SIG-M5 treated with dmso at 0.1 percent for 504 hours (cell line): ENCODE measurements around the gene CNBD2.
"Not testable (repeated sequence)": the region's sequence is repeated elsewhere in the genome, so short reads cannot be mapped to it uniquely, and the experiment has no call there.

Experiments
- DNase-seq: peaks from one replicate; lab custom pipeline; 2025; ENCODE audit not compliant: unreplicated experiment; lab: John Stamatoyannopoulos, UW

The CNBD2 gene

DNA sequence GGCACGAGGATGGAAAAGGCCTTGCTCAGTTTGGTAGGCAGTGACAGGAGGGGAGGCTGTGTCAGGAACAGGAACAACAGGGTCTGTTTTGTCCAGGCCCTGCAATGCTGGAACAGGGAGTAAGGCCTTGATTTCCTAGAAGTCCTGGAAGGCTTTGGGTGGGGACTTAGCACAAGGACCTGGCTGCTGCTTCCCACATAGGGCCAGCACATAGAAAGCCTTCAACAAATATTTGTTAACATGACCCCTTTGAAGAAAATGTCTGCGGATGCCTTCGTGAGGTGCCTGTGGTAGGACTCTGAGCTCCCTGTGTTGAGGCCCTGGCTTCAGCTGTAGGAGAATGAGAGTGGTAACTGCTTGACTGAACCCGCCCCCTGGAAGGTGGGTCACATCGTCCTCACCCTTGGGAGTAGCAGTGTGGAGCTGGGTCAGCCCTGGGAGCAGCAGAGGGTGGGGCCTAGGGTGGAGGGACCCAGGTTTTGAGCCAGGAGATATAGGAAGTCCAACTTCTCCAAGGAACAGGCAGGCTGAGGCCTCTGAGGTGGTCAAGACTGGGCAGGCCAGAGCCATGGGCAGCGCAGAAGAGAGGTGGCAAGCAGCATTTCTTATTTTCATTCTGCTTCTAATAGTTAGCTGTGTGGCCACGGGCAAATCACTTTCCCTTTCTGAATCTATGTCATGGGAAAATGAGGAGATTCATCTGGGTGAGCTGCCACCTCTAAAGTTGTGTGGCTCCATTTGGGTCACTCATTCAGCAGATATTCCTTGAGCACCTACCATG is 50.0 kb downstream of the CNBD2 start:
- DNase-seq = no peak

DNA sequence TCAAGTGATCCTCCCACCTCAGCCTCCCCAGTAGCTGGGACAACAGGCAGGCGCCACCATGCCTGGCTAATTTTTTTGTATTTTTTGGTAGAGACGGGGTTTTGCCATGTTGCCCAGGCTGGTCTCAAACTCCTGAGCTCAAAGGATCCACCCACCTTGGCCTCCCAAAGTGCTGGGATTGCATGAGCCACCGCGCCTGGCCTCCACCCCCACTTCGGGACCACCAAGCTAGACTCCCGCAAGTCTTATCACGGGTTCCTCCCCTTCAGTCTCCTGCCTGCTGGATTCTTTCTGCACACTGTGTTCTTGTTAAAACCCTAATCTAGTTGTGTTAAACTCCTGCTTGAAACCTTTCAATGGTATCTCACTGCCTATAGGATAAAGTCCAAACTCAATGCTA is 57.7 kb downstream of the CNBD2 start:
- DNase-seq = not testable (repeated sequence)

DNA sequence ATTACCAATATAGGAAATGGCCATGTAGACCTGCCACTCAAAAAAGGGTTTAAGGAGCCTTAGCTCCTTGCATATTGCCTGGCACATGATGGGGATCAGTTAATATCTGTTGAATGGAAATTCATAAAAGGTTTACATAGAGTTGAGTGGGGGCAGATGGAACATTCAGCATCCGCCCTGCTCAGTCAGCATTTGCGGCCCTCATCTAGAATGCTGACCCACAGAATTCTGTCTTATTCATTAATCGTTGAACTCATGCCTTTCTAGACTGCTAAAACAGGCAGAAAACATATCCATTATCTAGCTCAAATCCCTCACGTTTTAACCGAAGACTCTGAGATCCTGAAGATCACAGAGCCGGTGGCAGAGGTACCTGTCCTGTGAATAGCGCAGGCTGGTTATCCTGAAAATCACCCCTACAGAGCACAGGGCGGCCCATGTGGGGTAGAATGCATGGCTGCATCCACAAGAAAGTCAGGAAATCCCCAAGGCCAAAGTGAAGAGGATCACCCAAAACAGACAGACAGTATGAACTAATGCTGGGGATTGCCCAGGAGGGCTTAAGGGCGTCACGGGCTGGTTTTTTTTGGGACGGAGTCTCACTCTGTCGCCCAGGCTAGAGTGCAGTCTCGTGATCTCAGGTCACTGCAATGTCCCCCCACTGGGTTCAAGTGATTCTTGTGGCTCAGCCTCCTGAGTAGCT is 59.9 kb downstream of the CNBD2 start:
- no peak for DNase-seq

GRCh38 chr20:36030149-36030548 is 61.8 kb downstream of the CNBD2 start:
- no peak for DNase-seq

- no peak for DNase-seq
Measured at GRCh38 chr20:36031806-36032205, 63.4 kb downstream of the CNBD2 start.

GRCh38 chr20:36034875-36035274 is 66.5 kb downstream of the CNBD2 start:
- no peak for DNase-seq

- no peak for DNase-seq
Measured at GRCh38 chr20:36035745-36036144, 67.4 kb downstream of the CNBD2 start.

- no peak for DNase-seq
Measured at GRCh38 chr20:36036688-36037087, 68.3 kb downstream of the CNBD2 start.

DNA sequence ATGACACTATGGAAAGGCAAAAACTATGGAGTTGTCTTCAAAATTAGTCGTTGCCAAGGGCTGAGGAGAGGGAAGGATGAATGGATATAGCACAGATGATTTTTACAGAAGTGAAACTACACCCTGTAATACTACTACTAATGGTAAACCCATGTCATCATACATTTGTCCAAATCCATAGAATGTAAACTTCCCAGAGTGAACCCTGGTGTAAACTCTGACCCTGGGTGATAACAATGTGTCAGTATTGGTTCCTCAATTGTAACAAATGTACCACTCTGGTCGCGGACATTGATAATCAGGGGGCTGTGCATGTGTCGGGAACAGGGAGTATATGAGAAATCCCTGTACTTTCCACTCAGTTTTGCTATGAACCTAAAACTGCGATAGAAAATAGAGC is 72.2 kb downstream of the CNBD2 start:
- DNase-seq = peak; percentile 70

GRCh38 chr20:36043441-36043840 is 75.1 kb downstream of the CNBD2 start:
- no peak for DNase-seq

DNA sequence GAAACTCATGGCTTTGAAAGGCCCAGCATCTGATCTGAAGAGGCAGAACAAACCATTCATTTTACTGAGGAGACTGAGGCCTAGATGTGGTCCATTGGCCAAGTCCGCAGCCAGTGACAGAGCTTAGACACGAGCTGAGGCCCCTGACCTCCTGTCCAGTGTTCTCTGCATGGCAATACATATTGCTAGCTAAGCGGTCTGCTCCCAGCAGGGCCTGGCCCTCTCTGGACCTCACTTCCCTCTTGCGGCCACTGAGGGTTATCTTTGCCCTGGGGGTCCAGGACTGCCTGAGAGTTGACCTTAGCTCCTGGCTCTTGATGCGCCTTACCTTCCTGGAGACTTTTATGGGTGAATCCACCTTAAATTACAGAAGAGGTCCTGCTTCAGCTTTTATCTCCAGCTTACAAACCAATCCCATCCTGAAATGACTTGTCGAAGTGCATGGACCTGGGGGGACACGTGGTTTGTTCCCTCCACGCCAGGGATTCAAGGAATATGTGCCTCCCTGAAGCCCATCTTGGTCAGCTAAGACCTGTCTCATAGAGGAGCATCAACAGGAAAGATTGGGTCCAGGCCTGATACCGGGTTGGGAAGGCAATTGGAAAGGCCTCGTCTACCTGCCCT is 75.6 kb downstream of the CNBD2 start:
- DNase-seq = no peak

DNA sequence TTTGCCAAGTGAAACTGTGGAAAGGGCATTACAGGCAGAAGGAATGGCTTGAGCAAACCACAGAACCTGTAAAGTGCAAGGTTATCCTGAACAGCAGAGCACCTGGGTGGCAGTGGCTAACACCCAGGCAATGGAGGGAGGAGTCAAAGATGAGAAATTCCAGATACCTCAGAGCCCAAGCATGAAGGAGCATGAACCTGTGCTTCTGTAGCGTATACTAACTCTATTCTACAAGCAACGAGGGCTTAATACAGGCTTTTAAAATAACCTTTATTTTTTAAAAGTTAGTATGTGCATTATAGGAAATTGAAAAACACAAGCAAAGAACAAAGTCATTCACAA is 77.0 kb downstream of the CNBD2 start:
- DNase-seq = no peak

DNA sequence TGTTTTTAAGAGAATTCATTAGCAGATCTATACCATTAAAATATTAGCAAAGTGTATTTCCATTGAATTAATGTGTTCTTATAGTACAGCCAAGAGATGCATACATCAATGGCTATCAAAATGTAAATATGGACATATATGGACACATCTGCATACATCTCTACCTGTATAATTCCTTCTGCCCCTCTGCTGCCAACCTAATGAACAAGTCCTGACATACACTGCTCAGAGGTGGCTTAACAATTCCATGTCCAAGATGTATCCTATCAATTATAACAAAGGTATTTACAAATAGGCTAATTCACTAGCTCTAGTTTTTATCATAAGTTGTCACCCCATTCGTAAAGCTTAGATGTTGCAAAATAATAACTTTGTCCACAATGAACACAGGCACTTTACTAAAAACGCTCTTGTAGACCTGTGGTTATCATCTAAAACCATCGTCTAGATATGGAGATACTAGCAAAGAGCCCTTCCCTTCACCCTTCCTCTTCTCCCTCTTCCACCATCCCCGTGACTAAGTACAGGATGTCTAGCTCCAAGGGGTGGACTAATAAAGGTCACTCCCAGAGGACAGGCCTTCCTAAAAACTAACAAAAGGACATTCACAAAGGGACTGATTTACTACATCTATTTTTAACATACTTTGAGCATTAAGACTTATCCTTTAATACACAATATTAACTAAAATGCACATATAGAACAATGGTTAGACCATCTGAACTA is 77.8 kb downstream of the CNBD2 start:
- not testable (repeated sequence) for DNase-seq

DNA sequence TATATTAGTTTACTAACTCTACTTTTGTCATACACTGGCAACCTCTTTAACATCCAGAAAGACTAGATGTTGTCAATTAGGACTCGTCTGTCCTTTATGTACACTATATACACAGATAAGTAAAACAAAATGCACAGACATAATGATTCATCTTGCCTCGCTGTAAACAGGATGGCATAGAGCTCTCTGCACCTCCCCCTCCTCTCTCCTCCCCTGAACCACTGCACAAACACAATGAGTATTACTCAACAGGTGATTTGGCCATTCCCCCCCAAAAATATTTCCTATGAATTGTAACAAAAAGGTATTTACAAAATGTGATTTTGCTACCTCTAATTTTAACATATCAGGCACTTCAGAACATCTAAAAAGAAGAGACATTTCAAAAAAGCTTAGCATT is 81.0 kb downstream of the CNBD2 start:
- not testable (repeated sequence) for DNase-seq

DNA sequence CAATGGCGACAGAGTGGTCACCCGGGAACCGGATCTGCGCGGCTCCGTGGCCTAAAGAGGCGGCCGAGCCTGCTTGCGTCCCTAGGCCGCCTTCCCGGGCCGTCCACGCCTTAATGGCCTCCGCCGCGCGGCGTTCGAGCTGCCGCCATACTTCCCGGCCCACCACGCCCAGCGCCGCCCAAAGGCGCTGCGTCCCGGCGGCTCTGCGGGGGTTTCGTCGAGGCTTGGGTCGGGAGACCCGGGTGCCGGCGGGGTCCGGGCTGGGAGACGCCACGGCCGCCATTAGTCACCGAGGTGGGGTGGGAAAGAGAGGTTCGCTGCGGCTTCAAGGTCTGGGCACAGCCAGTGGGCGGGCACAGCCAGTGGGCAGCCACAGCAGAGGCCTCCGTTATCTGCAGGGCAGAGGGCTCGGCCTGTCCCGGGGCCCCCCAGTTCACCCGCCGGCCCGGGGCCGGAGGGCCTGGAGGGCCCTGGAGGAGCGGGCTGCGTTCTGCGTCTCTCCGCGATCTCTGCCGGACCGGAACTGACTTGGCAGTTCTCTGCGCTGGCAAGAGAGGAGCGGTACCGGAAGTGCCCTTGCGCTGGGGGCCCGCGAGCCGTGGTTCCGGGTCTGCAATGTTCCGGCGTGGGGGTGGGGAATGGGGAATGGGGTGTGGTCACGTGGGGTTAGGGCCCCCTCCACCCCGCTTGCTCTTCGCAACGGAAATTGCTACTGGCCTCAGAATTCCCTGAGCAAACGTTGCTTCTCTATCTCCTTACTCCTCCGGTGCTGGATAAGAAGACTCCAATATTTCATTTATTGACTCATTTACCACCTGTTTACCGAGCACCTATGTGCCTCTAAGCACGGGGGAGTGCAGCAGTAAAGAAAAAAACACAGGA is 82.3 kb downstream of the CNBD2 start:
- peak; percentile 90 for DNase-seq

GRCh38 chr20:36051318-36052116 is 83.1 kb downstream of the CNBD2 start:
- DNase-seq = no peak

GRCh38 chr20:36052117-36052513 is 83.7 kb downstream of the CNBD2 start:
- no peak for DNase-seq

- not testable (repeated sequence) for DNase-seq
Measured at GRCh38 chr20:36053863-36054518, 85.6 kb downstream of the CNBD2 start.

GRCh38 chr20:36055145-36055544 is 86.8 kb downstream of the CNBD2 start:
- no peak for DNase-seq
